Measurements from ENCODE around the gene KCNQ1.

The KCNQ1 gene

GRCh38 chr11:2426221-2426620, 18.6 kb upstream of the KCNQ1 start:
- DNase-seq, result no peak

- DNase-seq, result no peak
Measured at GRCh38 chr11:2426826-2427521, 17.8 kb upstream of the KCNQ1 start.

- DNase-seq, result no peak
Measured at GRCh38 chr11:2427721-2428321, 17.0 kb upstream of the KCNQ1 start.

- DNase-seq, result no peak
Measured at GRCh38 chr11:2428322-2428795, 16.4 kb upstream of the KCNQ1 start.

- DNase-seq, result no peak
Measured at GRCh38 chr11:2431395-2431794, 13.4 kb upstream of the KCNQ1 start.

- DNase-seq, result no peak
Measured at GRCh38 chr11:2432171-2432621, 12.6 kb upstream of the KCNQ1 start.

GRCh38 chr11:2432628-2433071, 12.2 kb upstream of the KCNQ1 start:
- no peak for DNase-seq

- no peak for DNase-seq
Measured at GRCh38 chr11:2433106-2433925, 11.5 kb upstream of the KCNQ1 start.

GRCh38 chr11:2434008-2434407, 10.8 kb upstream of the KCNQ1 start:
- no peak for DNase-seq

- no peak for DNase-seq
Measured at GRCh38 chr11:2434506-2435255, 10.1 kb upstream of the KCNQ1 start.

- no peak for DNase-seq
Measured at GRCh38 chr11:2435288-2436012, 9.4 kb upstream of the KCNQ1 start.

GRCh38 chr11:2436013-2436520, 8.7 kb upstream of the KCNQ1 start:
- DNase-seq, result no peak

- DNase-seq, result no peak
Measured at GRCh38 chr11:2436521-2437031, 8.2 kb upstream of the KCNQ1 start.

GRCh38 chr11:2437516-2437915, 7.3 kb upstream of the KCNQ1 start:
- DNase-seq, result no peak

GRCh38 chr11:2439820-2440219, 5.0 kb upstream of the KCNQ1 start:
- no peak for DNase-seq

GRCh38 chr11:2440646-2441045, 4.2 kb upstream of the KCNQ1 start:
- DNase-seq, result no peak

GRCh38 chr11:2441171-2441570, 3.6 kb upstream of the KCNQ1 start:
- DNase-seq, result no peak

GRCh38 chr11:2442589-2442988, 2.2 kb upstream of the KCNQ1 start:
- DNase-seq, result no peak

- no peak for DNase-seq
Measured at GRCh38 chr11:2443406-2443805, 1.4 kb upstream of the KCNQ1 start.

GRCh38 chr11:2443881-2444820, 657 bp upstream of the KCNQ1 start, which contains the start of gene TRPM5:
TSS of gene TRPM5 (minus strand) at chr11:2444514. CDS start at chr11:2423036, 21,478 bp downstream.
- DNase-seq, result no peak

Measured in NCI-H2171 (cell line).